ENCODE data around the gene CNRIP1. TPM values are rescaled to one million over a fixed set of nuclear protein-coding genes. Genes with fewer than 3 reads are reported as not detected.

CNRIP1 gene
- 17.5 and 20.8 TPM in 2 replicates for total RNA-seq (2014; rRNA removed; shearing (Covaris generic))

- Histone ChIP-seq H3K27me3 (no peaks in the 10 kb centered on the region), H3K36me3 (peaks cover 8% of the 10 kb centered on the region), H3K4me1 (peaks cover 5% of the 10 kb centered on the region; the same call in 1 of the 2 replicates), H3K27ac (peak within 1 kb of the TSS; percentile 85), H3K9me3 (replicated peaks) (no peaks in the 10 kb centered on the region), H3K4me3 (peak within 1 kb of the TSS; percentile 76)
- peak; percentile 86 to 88 for DNase-seq
These were observed at the start of gene CNRIP1 for GRCh38 chr2:68319398-68320117. TSS of gene CNRIP1 (minus strand) at chr2:68319949. CDS start at chr2:68319400, 549 bp downstream.

- no peaks in the 10 kb centered on the region for H3K4me1 ChIP-seq
- no peaks in the 10 kb centered on the region for H3K36me3 ChIP-seq
- no peak overlapping the region for H3K27ac ChIP-seq
- peaks cover 2% of the 10 kb centered on the region for H3K27me3 ChIP-seq
- H3K9me3 ChIP-seq (replicated peaks): no peaks in the 10 kb centered on the region
- no peak overlapping the region for H3K4me3 ChIP-seq
- DNase-seq: no peak
These were observed 49.6 kb upstream of the CNRIP1 start for GRCh38 chr2:68369337-68369734.

GRCh38 chr2:68368654-68369336 is 49.0 kb upstream of the CNRIP1 start:
- Histone ChIP-seq H3K36me3 (no peaks in the 10 kb centered on the region), H3K9me3 (replicated peaks) (no peaks in the 10 kb centered on the region), H3K4me1 (no peaks in the 10 kb centered on the region), H3K27ac (no peak overlapping the region), H3K27me3 (peaks cover 2% of the 10 kb centered on the region), H3K4me3 (no peak overlapping the region)
- DNase-seq: peak in 1 of 2 experiments; percentile 18

GRCh38 chr2:68367953-68368653 is 48.4 kb upstream of the CNRIP1 start:
- H3K4me3 ChIP-seq: no peak overlapping the region
- peaks cover 2% of the 10 kb centered on the region for H3K27me3 ChIP-seq
- no peaks in the 10 kb centered on the region for H3K36me3 ChIP-seq
- H3K9me3 ChIP-seq (replicated peaks): no peaks in the 10 kb centered on the region
- no peak overlapping the region for H3K27ac ChIP-seq
- H3K4me1 ChIP-seq: no peaks in the 10 kb centered on the region
- DNase-seq: no peak

GRCh38 chr2:68366083-68366560 is 46.4 kb upstream of the CNRIP1 start:
- no peaks in the 10 kb centered on the region for H3K4me1 ChIP-seq
- H3K27ac ChIP-seq: no peak overlapping the region
- DNase-seq: no peak
- H3K9me3 ChIP-seq (replicated peaks): no peaks in the 10 kb centered on the region
- no peak overlapping the region for H3K4me3 ChIP-seq
- H3K27me3 ChIP-seq: peaks cover 2% of the 10 kb centered on the region
- no peaks in the 10 kb centered on the region for H3K36me3 ChIP-seq

- Histone ChIP-seq H3K4me1 (no peaks in the 10 kb centered on the region), H3K36me3 (no peaks in the 10 kb centered on the region), H3K27ac (no peak within 1 kb of the TSS), H3K4me3 (no peak within 1 kb of the TSS), H3K27me3 (peaks cover 2% of the 10 kb centered on the region; the same call in 1 of the 2 replicates), H3K9me3 (replicated peaks) (no peaks in the 10 kb centered on the region)
- DNase-seq: no peak
These were observed 45.3 kb upstream of the CNRIP1 start, which contains the start of gene PLEK for GRCh38 chr2:68365087-68365486. TSS of gene PLEK (plus strand) at chr2:68365282. CDS start at chr2:68365352, 70 bp downstream.

- H3K4me3 ChIP-seq: no peak overlapping the region
These were observed 44.0 kb upstream of the CNRIP1 start for GRCh38 chr2:68363721-68364120.

GRCh38 chr2:68362749-68363148 is 43.0 kb upstream of the CNRIP1 start:
- Histone ChIP-seq H3K4me3 (no peak overlapping the region), H3K4me1 (no peaks in the 10 kb centered on the region)
- no peak for DNase-seq

More at GRCh38 chr2:68363721-68364120, 44.0 kb upstream of the CNRIP1 start:
- DNase-seq: no peak
- Histone ChIP-seq H3K27me3 (peaks cover 2% of the 10 kb centered on the region), H3K36me3 (no peaks in the 10 kb centered on the region), H3K4me1 (no peaks in the 10 kb centered on the region), H3K27ac (no peak overlapping the region), H3K9me3 (replicated peaks) (no peaks in the 10 kb centered on the region)

GRCh38 chr2:68362069-68362468 is 42.3 kb upstream of the CNRIP1 start:
- Histone ChIP-seq H3K4me1 (no peaks in the 10 kb centered on the region), H3K27me3 (peaks cover 2% of the 10 kb centered on the region), H3K36me3 (no peaks in the 10 kb centered on the region), H3K9me3 (replicated peaks) (no peaks in the 10 kb centered on the region), H3K4me3 (peak overlapping the region; percentile 22), H3K27ac (no peak overlapping the region)
- DNase-seq: peak; percentile 83 to 92

More at GRCh38 chr2:68362749-68363148, 43.0 kb upstream of the CNRIP1 start:
- H3K27ac ChIP-seq: no peak overlapping the region
- H3K36me3 ChIP-seq: no peaks in the 10 kb centered on the region
- H3K9me3 ChIP-seq (replicated peaks): no peaks in the 10 kb centered on the region
- H3K27me3 ChIP-seq: peaks cover 2% of the 10 kb centered on the region

- no peak for DNase-seq
- Histone ChIP-seq H3K27me3 (no peaks in the 10 kb centered on the region; the same call in none of the 2 replicates), H3K4me1 (no peaks in the 10 kb centered on the region), H3K27ac (no peak overlapping the region), H3K4me3 (no peak overlapping the region), H3K36me3 (no peaks in the 10 kb centered on the region), H3K9me3 (replicated peaks) (no peaks in the 10 kb centered on the region)
These were observed 40.1 kb upstream of the CNRIP1 start for GRCh38 chr2:68359889-68360288.

GRCh38 chr2:68357605-68358337 is 38.0 kb upstream of the CNRIP1 start:
- Histone ChIP-seq H3K4me3 (no peak overlapping the region), H3K27ac (no peak overlapping the region)
- peak; percentile 45 to 67 for DNase-seq

GRCh38 chr2:68356599-68357239 is 37.0 kb upstream of the CNRIP1 start:
- no peak overlapping the region for H3K27ac ChIP-seq

More at GRCh38 chr2:68357605-68358337, 38.0 kb upstream of the CNRIP1 start:
- Histone ChIP-seq H3K4me1 (no peaks in the 10 kb centered on the region), H3K9me3 (replicated peaks) (no peaks in the 10 kb centered on the region), H3K36me3 (no peaks in the 10 kb centered on the region), H3K27me3 (peaks cover 3% of the 10 kb centered on the region)

GRCh38 chr2:68352651-68353391 is 33.1 kb upstream of the CNRIP1 start:
- Histone ChIP-seq H3K9me3 (replicated peaks) (no peaks in the 10 kb centered on the region), H3K4me1 (no peaks in the 10 kb centered on the region), H3K4me3 (no peak overlapping the region), H3K27me3 (peaks cover 3% of the 10 kb centered on the region; the same call in 1 of the 2 replicates), H3K36me3 (no peaks in the 10 kb centered on the region), H3K27ac (no peak overlapping the region)
- no peak for DNase-seq

More at GRCh38 chr2:68356599-68357239, 37.0 kb upstream of the CNRIP1 start:
- H3K27me3 ChIP-seq: peaks cover 3% of the 10 kb centered on the region
- no peaks in the 10 kb centered on the region for H3K4me1 ChIP-seq
- no peak overlapping the region for H3K4me3 ChIP-seq
- H3K36me3 ChIP-seq: no peaks in the 10 kb centered on the region
- no peak for DNase-seq
- no peaks in the 10 kb centered on the region for H3K9me3 ChIP-seq (replicated peaks)
